ENCODE measurements around the gene IL12RB1. TPM values are rescaled to one million over a fixed set of nuclear protein-coding genes. Genes with fewer than 3 reads are reported as not detected.

The IL12RB1 gene
- total RNA-seq, 4 donors from 2014 or later: 0.15 to 3.5 (median 1.5) TPM

GRCh38 chr19:18118420-18119012, 31.8 kb upstream of the IL12RB1 start:
- peaks cover 0 to 19% of the 10 kb centered on the region in 2 donors for H3K36me3 ChIP-seq
- 35 to 50% methylated on average over 5 of the region's 14 CpGs for WGBS, 2 donors (ENCODE audit: low coverage in 1 of 2)
- no peaks in the 10 kb centered on the region for H3K27me3 ChIP-seq
- peak overlapping the region in 3 of 4 donors; percentile 77 to 85 (median 78) for H3K27ac ChIP-seq
- peak overlapping the region; percentile 55 to 80 for H3K4me3 ChIP-seq
- peaks cover 0 to 26% (median 11%) of the 10 kb centered on the region in 3 donors for H3K4me1 ChIP-seq
- TF ChIP-seq CTCF (IDR thresholded peaks at IDR 0.05) (no peak), POLR2A (IDR thresholded peaks at IDR 0.05) (no peak), EP300 (IDR thresholded peaks at IDR 0.05) (no peak), POLR2AphosphoS5 (IDR thresholded peaks at IDR 0.05) (no peak)
- no peak for ATAC-seq
- no peaks in the 10 kb centered on the region for H3K9me3 ChIP-seq

GRCh38 chr19:18117692-18118378, 31.1 kb upstream of the IL12RB1 start:
- 0 to 1% methylated on average over 9 to 12 of the region's 86 CpGs for WGBS, 2 donors (ENCODE audit: low coverage in 1 of 2)
- ATAC-seq: peak; percentile 94
- Histone ChIP-seq H3K4me3 (peak overlapping the region; percentile 55 to 80), H3K36me3 (peaks cover 0 to 12% of the 10 kb centered on the region in 2 donors), H3K27ac (peak overlapping the region; percentile 8 to 85 (median 78)), H3K27me3 (no peaks in the 10 kb centered on the region), H3K4me1 (peaks cover 0 to 26% (median 11%) of the 10 kb centered on the region in 3 donors), H3K9me3 (no peaks in the 10 kb centered on the region)
- TF ChIP-seq CTCF (IDR thresholded peaks at IDR 0.05): peak in 1 of 4 experiments; percentile 27
- TF ChIP-seq POLR2AphosphoS5 (IDR thresholded peaks at IDR 0.05): no peak

GRCh38 chr19:18117364-18117691, 30.6 kb upstream of the IL12RB1 start:
- no peak for ATAC-seq
- Histone ChIP-seq H3K4me1 (peaks cover 0 to 26% (median 11%) of the 10 kb centered on the region in 3 donors), H3K36me3 (peaks cover 0 to 7% of the 10 kb centered on the region in 2 donors), H3K27ac (peak overlapping the region in 2 of 4 donors; percentile 78 to 85), H3K9me3 (no peaks in the 10 kb centered on the region), H3K4me3 (peak overlapping the region; percentile 10 to 80), H3K27me3 (no peaks in the 10 kb centered on the region)
- WGBS, 2 donors (ENCODE audit: low coverage in 1 of 2): 0% methylated on average over 3 to 4 of the region's 11 CpGs
- TF ChIP-seq POLR2A (IDR thresholded peaks at IDR 0.05) (no peak), CTCF (IDR thresholded peaks at IDR 0.05) (no peak), POLR2AphosphoS5 (IDR thresholded peaks at IDR 0.05) (no peak), EP300 (IDR thresholded peaks at IDR 0.05) (no peak)

GRCh38 chr19:18114483-18114882, 27.7 kb upstream of the IL12RB1 start:
- no peak overlapping the region for H3K27ac ChIP-seq
- no peak overlapping the region for H3K4me3 ChIP-seq
- H3K27me3 ChIP-seq: peaks cover 13% of the 10 kb centered on the region
- no peaks in the 10 kb centered on the region for H3K36me3 ChIP-seq
- H3K4me1 ChIP-seq: peaks cover 0 to 43% (median 20%) of the 10 kb centered on the region in 3 donors
- WGBS, 2 donors (ENCODE audit: low coverage in 1 of 2): 92 to 100% methylated on average over 2 of the region's 4 CpGs
- ATAC-seq: no peak
- no peaks in the 10 kb centered on the region for H3K9me3 ChIP-seq
- TF ChIP-seq POLR2A (IDR thresholded peaks at IDR 0.05): no peak
- TF ChIP-seq EP300 (IDR thresholded peaks at IDR 0.05): no peak
- TF ChIP-seq CTCF (IDR thresholded peaks at IDR 0.05): no peak
- TF ChIP-seq POLR2AphosphoS5 (IDR thresholded peaks at IDR 0.05): no peak

- H3K4me3 ChIP-seq: no peak overlapping the region
- no peak for TF ChIP-seq POLR2A (IDR thresholded peaks at IDR 0.05)
- TF ChIP-seq CTCF (IDR thresholded peaks at IDR 0.05): no peak
- TF ChIP-seq EP300 (IDR thresholded peaks at IDR 0.05): no peak
- TF ChIP-seq POLR2AphosphoS5 (IDR thresholded peaks at IDR 0.05): no peak
- H3K36me3 ChIP-seq: no peaks in the 10 kb centered on the region
- peaks cover 0 to 41% (median 22%) of the 10 kb centered on the region in 3 donors for H3K4me1 ChIP-seq
- ATAC-seq: no peak
- no peak overlapping the region for H3K27ac ChIP-seq
- H3K27me3 ChIP-seq: peaks cover 15% of the 10 kb centered on the region
- no peaks in the 10 kb centered on the region for H3K9me3 ChIP-seq
- 84 to 88% methylated on average over 3 to 5 of the region's 5 CpGs for WGBS, 2 donors (ENCODE audit: low coverage in 1 of 2)
These were observed 27.1 kb upstream of the IL12RB1 start for GRCh38 chr19:18113827-18114226.

Measured in gastroesophageal sphincter (tissue), 4 donors.